Neural cell (in vitro differentiated cells): ENCODE data around the gene AFAP1. TPM values are rescaled to one million over a fixed set of nuclear protein-coding genes. Genes with fewer than 3 reads are reported as not detected.

Experiments used
- H2AFZ ChIP-seq: fragments of 200-600, 300-800 bp; sonication (generic), shearing (Covaris generic); 2 replicates; pipeline ENCODE4 v1.6.0; 2014; ENCODE audit warnings: low read depth, mild to moderate bottlenecking, antibody characterized with exemption, low read length, moderate library complexity
- H3F3A ChIP-seq: fragments of 200-600 bp; shearing (Covaris generic); 2 replicates; pipeline ENCODE4 v1.6.1; 2016; ENCODE audit warnings: mild to moderate bottlenecking, moderate library complexity, mixed read lengths, antibody characterized with exemption, low read length; ENCODE audit not compliant: insufficient read depth, poor library complexity, severe bottlenecking
- H3K27ac ChIP-seq: fragments of 200-600, 300-800 bp; sonication (generic), shearing (Covaris generic); 2 replicates; pipeline ENCODE4 v1.5.1; 2014; ENCODE audit warnings: mild to moderate bottlenecking, low read length, moderate library complexity
- H3K27me3 ChIP-seq: fragments of 300-800, 200-600 bp; sonication (generic), shearing (Covaris generic); 2 replicates; pipeline ENCODE4 v1.6.0; 2014; ENCODE audit warnings: mild to moderate bottlenecking, low read depth, low read length, moderate library complexity; ENCODE audit not compliant: insufficient read depth
- H3K36me3 ChIP-seq: fragments of 300-800, 200-600 bp; sonication (generic), shearing (Covaris generic); 2 replicates; pipeline ENCODE4 v1.5.1; 2014; ENCODE audit warnings: mild to moderate bottlenecking, antibody characterized with exemption, low read length, moderate library complexity; ENCODE audit not compliant: insufficient read depth
- H3K4me2 ChIP-seq: fragments of 300-800, 200-600 bp; sonication (generic), shearing (Covaris generic); 2 replicates; pipeline ENCODE4 v1.6.0; 2014; ENCODE audit warnings: mild to moderate bottlenecking, low read length
- H3K4me3 ChIP-seq: fragments of 300-800, 200-600 bp; sonication (generic), shearing (Covaris generic); 2 replicates; pipeline ENCODE4 v1.5.1; 2014; ENCODE audit warnings: mild to moderate bottlenecking, low read length, moderate library complexity
- H3K79me2 ChIP-seq: fragments of 200-600 bp; shearing (Covaris generic); replicated peaks from 2 replicates; pipeline ENCODE4 v1.6.0; 2014; ENCODE audit warnings: mild to moderate bottlenecking, low read length, moderate library complexity; ENCODE audit not compliant: insufficient read depth
- H3K9ac ChIP-seq: fragments of 300-800, 200-600 bp; sonication (generic), shearing (Covaris generic); 2 replicates; pipeline ENCODE4 v1.6.1; 2016; ENCODE audit warnings: mild to moderate bottlenecking, low read length, mixed read lengths
- H3K9me2 ChIP-seq: fragments of 200-600 bp; shearing (Covaris generic); 2 replicates; pipeline ENCODE4 v1.6.1; 2016; ENCODE audit warnings: mild to moderate bottlenecking, low read length, mixed read lengths; ENCODE audit not compliant: insufficient read depth
- H3K9me3 ChIP-seq: fragments of 200-600, 300-800 bp; sonication (generic), shearing (Covaris generic); 2 replicates; pipeline ENCODE4 v1.6.1; 2016; ENCODE audit warnings: mild to moderate bottlenecking, mixed run types, low read length, moderate library complexity, mixed read lengths
- H4K20me1 ChIP-seq: fragments of 200-600 bp; shearing (Covaris generic); 2 replicates; pipeline ENCODE4 v1.6.1; 2016; ENCODE audit warnings: mild to moderate bottlenecking, mixed run types; ENCODE audit not compliant: insufficient read depth
- EP300 ChIP-seq: fragments of 450-650 bp; conservative IDR thresholded peaks from 2 replicates; pipeline ENCODE4 v1.6.1; 2014; ENCODE audit warnings: antibody characterized with exemption, mild to moderate bottlenecking, moderate library complexity; ENCODE audit not compliant: poor library complexity, severe bottlenecking
- EZH2 ChIP-seq: fragments of 200-600, 300-800 bp; shearing (Covaris generic), sonication (generic); IDR thresholded peaks from 2 replicates; pipeline ENCODE4 v1.6.1; 2014; ENCODE audit warnings: antibody characterized with exemption, low read length, borderline replicate concordance, mild to moderate bottlenecking; ENCODE audit not compliant: insufficient read depth, poor library complexity, severe bottlenecking
- MXI1 ChIP-seq: fragments of 450-650 bp; conservative IDR thresholded peaks from 2 replicates; pipeline ENCODE4 v1.6.1; 2014; ENCODE audit warnings: antibody characterized with exemption, mild to moderate bottlenecking; ENCODE audit not compliant: poor library complexity, severe bottlenecking
- POLR2AphosphoS5 ChIP-seq: IDR thresholded peaks from 2 replicates; pipeline ENCODE4 v1.6.1; 2012
- RAD21 ChIP-seq: fragments of 450-650 bp; conservative IDR thresholded peaks from 2 replicates; pipeline ENCODE4 v1.6.1; 2014; ENCODE audit warnings: antibody characterized with exemption, mild to moderate bottlenecking, moderate library complexity
- SMC3 ChIP-seq: fragments of 450-650 bp; conservative IDR thresholded peaks from 2 replicates; pipeline ENCODE4 v1.6.1; 2014; ENCODE audit warnings: antibody characterized with exemption, mild to moderate bottlenecking, moderate library complexity; ENCODE audit not compliant: poor library complexity
- TAF1 ChIP-seq: IDR thresholded peaks from 2 replicates; pipeline ENCODE4 v1.6.1; 2012; ENCODE audit warnings: low read depth
- polyA plus RNA-seq: library from polyadenylated mRNA; depleted of rRNA; stranded (reverse); fragments of >200 nt; gene quantifications from 2 replicates; pipeline ENCODE4 v1.2.3, GENCODE V29; 2014
- TF ChIP-seq, protein P1 (sequence below): IDR thresholded peaks from 2 replicates; pipeline ENCODE4 v1.6.1; 2012; ENCODE audit warnings: borderline replicate concordance
- TF ChIP-seq, protein P2 (sequence below): fragments of 450-650 bp; IDR thresholded peaks from 2 replicates; pipeline ENCODE4 v1.5.1; 2014; ENCODE audit warnings: antibody characterized with exemption, mild to moderate bottlenecking, moderate library complexity; ENCODE audit not compliant: poor library complexity, severe bottlenecking

Gene AFAP1
- polyA plus RNA-seq, 1 donor from 2014 or later, result 38.9 TPM

DNA sequence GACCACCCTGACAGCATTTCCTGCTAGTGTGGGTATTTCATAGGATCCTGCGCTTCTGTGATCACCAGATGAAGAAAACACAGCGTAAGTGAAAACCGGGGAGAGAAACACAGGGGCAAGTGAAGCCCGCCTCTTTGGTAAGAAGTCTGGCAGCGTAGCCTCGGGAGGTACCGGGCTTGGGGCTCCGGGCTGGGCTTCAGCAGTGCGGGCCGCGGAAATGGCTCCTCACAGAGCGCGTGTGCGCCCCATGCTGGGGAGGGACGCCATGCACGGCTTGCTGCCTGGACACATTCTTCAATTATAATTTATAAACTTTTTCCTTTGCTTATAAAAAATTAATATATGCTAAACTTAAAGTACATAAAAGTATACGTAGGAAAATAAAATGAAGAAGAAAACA, 151.5 kb downstream of the AFAP1 start:
- Histone ChIP-seq H3F3A (no peaks in the 10 kb centered on the region), H3K4me2 (no peak overlapping the region), H4K20me1 (no peaks in the 10 kb centered on the region), H3K4me3 (no peak overlapping the region), H2AFZ (no peak overlapping the region), H3K27ac (no peak overlapping the region), H3K79me2 (no peaks in the 10 kb centered on the region), H3K9ac (no peak overlapping the region), H3K9me2 (no peaks in the 10 kb centered on the region), H3K36me3 (peaks cover 10% of the 10 kb centered on the region), H3K9me3 (no peaks in the 10 kb centered on the region), H3K27me3 (no peaks in the 10 kb centered on the region)
- TF ChIP-seq, protein P1, sequence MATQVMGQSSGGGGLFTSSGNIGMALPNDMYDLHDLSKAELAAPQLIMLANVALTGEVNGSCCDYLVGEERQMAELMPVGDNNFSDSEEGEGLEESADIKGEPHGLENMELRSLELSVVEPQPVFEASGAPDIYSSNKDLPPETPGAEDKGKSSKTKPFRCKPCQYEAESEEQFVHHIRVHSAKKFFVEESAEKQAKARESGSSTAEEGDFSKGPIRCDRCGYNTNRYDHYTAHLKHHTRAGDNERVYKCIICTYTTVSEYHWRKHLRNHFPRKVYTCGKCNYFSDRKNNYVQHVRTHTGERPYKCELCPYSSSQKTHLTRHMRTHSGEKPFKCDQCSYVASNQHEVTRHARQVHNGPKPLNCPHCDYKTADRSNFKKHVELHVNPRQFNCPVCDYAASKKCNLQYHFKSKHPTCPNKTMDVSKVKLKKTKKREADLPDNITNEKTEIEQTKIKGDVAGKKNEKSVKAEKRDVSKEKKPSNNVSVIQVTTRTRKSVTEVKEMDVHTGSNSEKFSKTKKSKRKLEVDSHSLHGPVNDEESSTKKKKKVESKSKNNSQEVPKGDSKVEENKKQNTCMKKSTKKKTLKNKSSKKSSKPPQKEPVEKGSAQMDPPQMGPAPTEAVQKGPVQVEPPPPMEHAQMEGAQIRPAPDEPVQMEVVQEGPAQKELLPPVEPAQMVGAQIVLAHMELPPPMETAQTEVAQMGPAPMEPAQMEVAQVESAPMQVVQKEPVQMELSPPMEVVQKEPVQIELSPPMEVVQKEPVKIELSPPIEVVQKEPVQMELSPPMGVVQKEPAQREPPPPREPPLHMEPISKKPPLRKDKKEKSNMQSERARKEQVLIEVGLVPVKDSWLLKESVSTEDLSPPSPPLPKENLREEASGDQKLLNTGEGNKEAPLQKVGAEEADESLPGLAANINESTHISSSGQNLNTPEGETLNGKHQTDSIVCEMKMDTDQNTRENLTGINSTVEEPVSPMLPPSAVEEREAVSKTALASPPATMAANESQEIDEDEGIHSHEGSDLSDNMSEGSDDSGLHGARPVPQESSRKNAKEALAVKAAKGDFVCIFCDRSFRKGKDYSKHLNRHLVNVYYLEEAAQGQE, result no peak
- TF ChIP-seq POLR2AphosphoS5 (no peak), SMC3 (no peak), EZH2 (no peak), RAD21 (no peak), EP300 (no peak), MXI1 (no peak), TAF1 (no peak)
- TF ChIP-seq, protein P2, sequence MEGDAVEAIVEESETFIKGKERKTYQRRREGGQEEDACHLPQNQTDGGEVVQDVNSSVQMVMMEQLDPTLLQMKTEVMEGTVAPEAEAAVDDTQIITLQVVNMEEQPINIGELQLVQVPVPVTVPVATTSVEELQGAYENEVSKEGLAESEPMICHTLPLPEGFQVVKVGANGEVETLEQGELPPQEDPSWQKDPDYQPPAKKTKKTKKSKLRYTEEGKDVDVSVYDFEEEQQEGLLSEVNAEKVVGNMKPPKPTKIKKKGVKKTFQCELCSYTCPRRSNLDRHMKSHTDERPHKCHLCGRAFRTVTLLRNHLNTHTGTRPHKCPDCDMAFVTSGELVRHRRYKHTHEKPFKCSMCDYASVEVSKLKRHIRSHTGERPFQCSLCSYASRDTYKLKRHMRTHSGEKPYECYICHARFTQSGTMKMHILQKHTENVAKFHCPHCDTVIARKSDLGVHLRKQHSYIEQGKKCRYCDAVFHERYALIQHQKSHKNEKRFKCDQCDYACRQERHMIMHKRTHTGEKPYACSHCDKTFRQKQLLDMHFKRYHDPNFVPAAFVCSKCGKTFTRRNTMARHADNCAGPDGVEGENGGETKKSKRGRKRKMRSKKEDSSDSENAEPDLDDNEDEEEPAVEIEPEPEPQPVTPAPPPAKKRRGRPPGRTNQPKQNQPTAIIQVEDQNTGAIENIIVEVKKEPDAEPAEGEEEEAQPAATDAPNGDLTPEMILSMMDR, result no peak

DNA sequence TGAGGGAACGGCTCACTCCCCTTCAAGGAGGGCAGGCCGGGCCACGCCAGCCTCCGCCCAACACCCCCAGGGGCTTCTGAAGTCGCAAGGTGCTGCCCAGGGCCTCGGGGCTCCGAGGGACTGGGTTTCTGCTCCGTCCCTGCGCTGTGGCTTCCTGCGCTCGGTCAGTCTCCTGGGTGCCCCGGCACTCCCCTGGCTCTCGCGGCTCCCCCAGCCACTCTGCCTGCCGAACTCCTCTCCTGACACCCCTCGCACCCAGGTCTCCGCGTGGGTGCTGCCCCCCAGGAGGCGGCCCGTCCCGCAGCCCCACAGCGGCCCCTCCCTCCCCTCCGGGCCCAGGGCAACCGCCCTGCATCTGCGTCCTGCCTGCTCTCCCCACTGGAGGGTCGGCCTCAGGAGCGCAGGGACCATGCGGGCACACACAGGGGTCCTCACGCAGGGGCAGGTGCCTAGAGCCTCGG, 151.9 kb downstream of the AFAP1 start:
- H3K9me3 ChIP-seq, result no peaks in the 10 kb centered on the region
- H3K9ac ChIP-seq, result no peak overlapping the region
- H3K79me2 ChIP-seq, result no peaks in the 10 kb centered on the region
- no peak overlapping the region for H3K4me2 ChIP-seq
- H3K27me3 ChIP-seq, result no peaks in the 10 kb centered on the region
- H3K4me3 ChIP-seq, result no peak overlapping the region
- no peaks in the 10 kb centered on the region for H4K20me1 ChIP-seq
- no peak overlapping the region for H2AFZ ChIP-seq
- no peaks in the 10 kb centered on the region for H3K9me2 ChIP-seq
- TF ChIP-seq, protein P2, result no peak
- no peak for TF ChIP-seq EP300
- TF ChIP-seq TAF1, result no peak
- TF ChIP-seq POLR2AphosphoS5, result no peak
- no peak for TF ChIP-seq MXI1
- no peak for TF ChIP-seq RAD21
- TF ChIP-seq, protein P1, result no peak
- no peak overlapping the region for H3K27ac ChIP-seq
- H3F3A ChIP-seq, result no peaks in the 10 kb centered on the region
- peaks cover 10% of the 10 kb centered on the region for H3K36me3 ChIP-seq
